ENCODE measurements around the gene EXOSC7. TPM values are rescaled to one million over a fixed set of nuclear protein-coding genes. Genes with fewer than 3 reads are reported as not detected.
A peak's percentile ranks its signal among the peaks of the same experiment; 100 is the strongest.

The EXOSC7 gene
- total and polyA plus RNA-seq, 9 of the 15 experiments (the other 6 are each of a cell fraction or from before 2014, with no cell fraction given): 88.5 to 237 (median 112) TPM

DNA sequence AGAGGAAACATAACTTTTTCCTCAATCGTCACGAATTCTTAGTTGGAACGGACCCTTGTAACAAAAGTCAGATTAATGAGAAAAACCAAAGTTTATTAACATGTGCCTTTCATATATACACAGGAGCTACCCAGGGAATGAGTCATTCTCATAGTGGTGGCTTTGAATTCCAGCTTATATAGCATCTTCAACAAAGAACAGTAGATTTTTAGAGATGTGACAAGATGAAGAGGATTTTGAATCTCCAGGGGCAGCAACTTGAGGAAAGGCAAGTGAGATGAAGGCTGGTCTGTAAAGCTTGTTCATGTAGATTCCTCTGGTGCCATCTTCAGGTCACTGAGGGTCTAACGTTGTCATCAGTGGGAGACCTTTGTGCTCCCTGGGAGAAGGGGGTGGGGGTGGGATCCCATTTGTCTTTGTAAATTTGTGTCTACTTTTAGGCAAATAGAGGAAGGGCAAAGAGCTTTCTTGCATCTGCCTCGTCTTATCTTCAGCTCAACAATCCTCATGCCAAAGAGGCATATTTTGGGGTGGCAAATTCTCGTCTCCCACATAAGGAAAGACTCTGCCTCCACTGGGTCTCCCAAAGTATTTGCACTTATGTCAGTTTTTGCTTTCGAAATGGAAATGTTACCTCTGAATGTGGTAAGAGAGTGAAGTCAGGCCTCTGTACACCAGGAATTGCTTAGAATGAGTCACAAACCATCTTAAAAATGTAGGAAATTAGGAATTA is 79.5 kb downstream of the EXOSC7 start (continued):
- no peak for TF ChIP-seq SMAD2 (IDR thresholded peaks at IDR 0.05; ENCODE audit: low read depth, low read length)
- no peak for TF ChIP-seq POLR2H (tag; IDR thresholded peaks at IDR 0.05; ENCODE audit: low read depth)
- TF ChIP-seq, protein P1, sequence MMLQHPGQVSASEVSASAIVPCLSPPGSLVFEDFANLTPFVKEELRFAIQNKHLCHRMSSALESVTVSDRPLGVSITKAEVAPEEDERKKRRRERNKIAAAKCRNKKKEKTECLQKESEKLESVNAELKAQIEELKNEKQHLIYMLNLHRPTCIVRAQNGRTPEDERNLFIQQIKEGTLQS (IDR thresholded peaks at IDR 0.05): peak; percentile 69
- TF ChIP-seq, protein P1 (CRISPR knock-in tag; conservative IDR thresholded peaks at IDR 0.05): no peak
- peak; percentile 42; the same call in 1 of the 2 replicates for TF ChIP-seq LCOR (CRISPR knock-in tag; IDR thresholded peaks at IDR 0.05)
- no peak for TF ChIP-seq MNT (conservative IDR thresholded peaks at IDR 0.05)
- no peak for TF ChIP-seq HNRNPL (IDR thresholded peaks at IDR 0.05; ENCODE audit: low read depth, low read length)
- TF ChIP-seq FOSL1 (tag; conservative IDR thresholded peaks at IDR 0.05): peak; percentile 73
- no peak for TF ChIP-seq MEF2A (IDR thresholded peaks at IDR 0.05; ENCODE audit: control insufficient read depth, low read depth, low read length)
- TF ChIP-seq FOXK2 (conservative IDR thresholded peaks at IDR 0.05 in 1 of 2, IDR thresholded peaks at IDR 0.05 in 1 of 2; ENCODE audit: low read depth in 2 of 2): 0 out of 4 replicates have a peak, but pooled peaks of 1 of the 2 experiments have one; percentile 35
- no peak for TF ChIP-seq ZNF79 (CRISPR knock-in tag; IDR thresholded peaks at IDR 0.05; ENCODE audit: low read depth)
- TF ChIP-seq NFATC3 (IDR thresholded peaks at IDR 0.05): 0 out of 2 replicates have a peak, but pooled peaks have one; percentile 12
- no peak for TF ChIP-seq EP400 (IDR thresholded peaks at IDR 0.05)
- no peak for TF ChIP-seq ZBTB12 (CRISPR knock-in tag; IDR thresholded peaks at IDR 0.05)
- peak in 1 of 2 experiments; percentile 71; a peak in 1 of 4 replicates for TF ChIP-seq RCOR1 (IDR thresholded peaks at IDR 0.05; ENCODE audit: borderline replicate concordance in 1 of 2, low read depth in 2 of 2, low read length in 2 of 2)
- TF ChIP-seq, protein P2, sequence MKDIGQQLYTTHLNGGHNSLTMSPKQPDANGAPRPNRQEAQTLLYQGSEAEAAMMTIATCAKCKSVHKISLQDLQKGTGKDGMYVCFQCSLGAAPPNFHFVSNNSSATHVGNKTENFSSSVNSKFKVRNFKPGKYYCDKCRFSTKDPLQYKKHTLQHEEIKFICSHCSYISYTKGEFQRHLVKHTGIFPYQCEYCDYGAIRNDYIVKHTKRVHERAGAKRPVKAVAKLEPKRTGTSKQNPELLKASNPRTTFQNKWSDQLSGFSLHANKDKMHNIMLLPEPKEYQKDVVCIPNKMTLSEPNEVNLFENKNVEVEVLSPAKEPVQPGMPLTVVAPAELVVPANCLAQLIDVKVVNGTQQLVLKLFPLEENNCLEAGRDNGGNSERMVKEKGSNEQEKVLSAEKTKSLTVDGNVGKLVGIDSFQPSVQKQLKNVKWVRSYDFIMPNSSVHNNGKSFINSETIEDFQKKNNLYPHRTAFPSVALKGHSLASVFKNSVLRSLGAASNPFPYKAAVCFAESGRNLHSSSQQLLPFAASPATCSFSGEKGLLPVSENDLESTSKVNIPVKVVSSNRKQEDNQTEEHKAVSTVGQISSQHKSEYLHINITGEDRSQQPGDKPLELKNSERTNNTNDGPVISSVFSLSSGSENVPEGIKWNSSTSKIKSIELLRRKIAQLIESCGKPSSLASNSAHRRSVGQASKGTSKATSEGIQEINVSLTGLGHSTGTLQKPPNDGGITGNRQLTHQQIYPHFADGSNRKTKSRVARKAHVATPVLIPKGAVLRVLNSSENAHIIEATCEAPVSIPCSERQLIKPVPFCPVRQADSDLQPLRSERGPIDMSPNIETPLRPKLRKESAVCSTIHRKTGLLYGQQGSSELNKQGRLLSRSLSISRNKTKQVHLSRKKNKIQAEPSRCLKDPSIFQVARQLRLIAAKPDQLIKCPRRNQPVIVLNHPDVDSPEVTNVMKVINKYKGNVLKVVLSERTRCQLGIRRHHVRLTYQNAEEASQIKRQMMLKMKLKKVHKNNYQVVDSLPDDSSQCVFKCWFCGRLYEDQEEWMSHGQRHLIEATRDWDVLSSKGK (CRISPR knock-in tag; IDR thresholded peaks at IDR 0.05): 0 out of 2 replicates have a peak, but pooled peaks have one; percentile 34
- peak; percentile 22; the same call in 1 of the 2 replicates for TF ChIP-seq DPF2 (IDR thresholded peaks at IDR 0.05)
- TF ChIP-seq ASH1L (IDR thresholded peaks at IDR 0.05; ENCODE audit: borderline replicate concordance, low read depth, partially characterized antibody): no peak
- no peak for TF ChIP-seq SRF (CRISPR knock-in tag; IDR thresholded peaks at IDR 0.05)
- no peak for TF ChIP-seq PCBP2 (IDR thresholded peaks at IDR 0.05; ENCODE audit: low read depth, low read length, poor library complexity, severe bottlenecking)
- TF ChIP-seq PHF20 (IDR thresholded peaks at IDR 0.05; ENCODE audit: partially characterized antibody): no peak

All from K562 (cell line).